K562 (cell line): Measurements from ENCODE around the gene WWOX. TPM values are rescaled to one million over a fixed set of nuclear protein-coding genes. Genes with fewer than 3 reads are reported as not detected.

ENCODE experiments used
- ATF7 ChIP-seq: fragments of 450-650 bp; IDR thresholded peaks from 2 replicates; pipeline ENCODE4 v1.7.1; 2014; ENCODE audit warnings: mild to moderate bottlenecking, moderate library complexity
- EZH2 ChIP-seq: IDR thresholded peaks from 2 replicates; pipeline ENCODE4 v1.6.1; 2012; ENCODE audit warnings: low read depth, mild to moderate bottlenecking, inconsistent platforms, low read length, borderline replicate concordance
- KAT2B ChIP-seq: IDR thresholded peaks from one replicate; pipeline ENCODE4 v1.6.1; 2012; ENCODE audit warnings: low read depth, mild to moderate bottlenecking, control low read depth, inconsistent platforms, low read length, moderate library complexity
- MCM5 ChIP-seq: fragments of 450-650 bp; IDR thresholded peaks from 2 replicates; pipeline ENCODE4 v1.6.1; 2016; ENCODE audit warnings: low read depth
- NFATC3 ChIP-seq: fragments of 450-650 bp; IDR thresholded peaks from 2 replicates; pipeline ENCODE4 v1.6.1; 2017; ENCODE audit warnings: mild to moderate bottlenecking
- PHF20 ChIP-seq: fragments of 450-650 bp; IDR thresholded peaks from 2 replicates; pipeline ENCODE4 v1.6.1; 2018; ENCODE audit not compliant: partially characterized antibody
- PRPF4 ChIP-seq: fragments of 200-400 bp; formaldehyde crosslinking; IDR thresholded peaks from one replicate; pipeline ENCODE4 v1.6.1; 2017; ENCODE audit warnings: low read length, low read depth, mild to moderate bottlenecking; ENCODE audit not compliant: insufficient read depth, poor library complexity, severe bottlenecking
- SRSF9 ChIP-seq: fragments of 200-400 bp; formaldehyde crosslinking; IDR thresholded peaks from 2 replicates; pipeline ENCODE4 v1.6.1; 2017; ENCODE audit warnings: low read depth, low read length, borderline replicate concordance
- polyA plus RNA-seq, 8 experiments: library from polyadenylated mRNA; depleted of rRNA in 4 of 8; stranded (reverse) in 5 of 8; unstranded in 3 of 8; fragments of >200 nt; fragmentation: Nextera tagmentation in 2 of 8; fragmentation: Illumina TruSeq in 1 of 8; extraction: Ambion mirVana in 2 of 8; extraction: Trizol in 1 of 8; gene quantifications; 2 replicates each; pipeline versions ENCODE4 v1.2.1 to v1.2.3, GENCODE V29; 2011 to 2014; ENCODE audit warnings: inconsistent platforms in 1 of 8, missing spikeins in 1 of 8
- total RNA-seq, 7 experiments: library from RNA; depleted of rRNA in 6 of 7; stranded (reverse); fragments of >200 nt in 6 of 7; fragmentation: Illumina TruSeq in 2 of 7; extraction: Trizol in 2 of 7; gene quantifications; 2 replicates each; pipeline versions ENCODE4 v1.2.1 to v1.2.3, GENCODE V29; 2011 to 2021; ENCODE audit warnings: low replicate concordance in 1 of 7
- TF ChIP-seq, protein P1 (sequence below): sonication (generic); formaldehyde crosslinking; IDR thresholded peaks from 2 replicates; pipeline ENCODE4 v1.8.1; 2023; ENCODE audit warnings: mild to moderate bottlenecking, missing genetic modification reagents, moderate library complexity
- TF ChIP-seq, protein P2 (sequence below): fragments of 250-450 bp; sonication (Bioruptor Pico); IDR thresholded peaks from 2 replicates; pipeline ENCODE4 v1.4.0; 2020; ENCODE audit warnings: mild to moderate bottlenecking, moderate library complexity
- TF ChIP-seq, protein P3 (sequence below): fragments of 450-650 bp; IDR thresholded peaks from 2 replicates; pipeline ENCODE4 v1.6.1; 2016; ENCODE audit warnings: missing biosample characterization, missing genetic modification characterization

The WWOX gene
- total and polyA plus RNA-seq, 9 of the 15 experiments (the other 6 are each of a cell fraction or from before 2014, with no cell fraction given), result 1.6 to 22.7 (median 8.1) TPM

DNA sequence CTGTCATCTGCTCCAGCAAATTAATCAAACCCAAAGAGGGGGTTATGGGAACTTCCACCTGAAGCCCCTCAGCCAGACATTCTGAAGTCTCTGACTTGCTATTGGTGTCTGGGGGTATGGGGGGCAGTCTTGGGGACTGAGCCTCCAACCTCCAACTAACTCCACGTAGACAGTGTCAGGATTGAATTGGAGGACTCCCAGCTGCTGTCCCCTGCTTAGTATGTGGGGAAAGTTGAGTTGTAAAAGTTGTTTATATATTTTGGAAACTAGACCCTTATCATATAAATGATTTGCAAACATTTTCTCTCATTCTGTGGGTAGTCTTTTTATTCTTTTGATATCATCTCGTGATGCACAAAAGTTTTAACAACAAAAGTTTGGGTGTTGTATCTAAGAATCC lies 689.2 kb downstream of the WWOX start (continued):
- TF ChIP-seq, protein P1, sequence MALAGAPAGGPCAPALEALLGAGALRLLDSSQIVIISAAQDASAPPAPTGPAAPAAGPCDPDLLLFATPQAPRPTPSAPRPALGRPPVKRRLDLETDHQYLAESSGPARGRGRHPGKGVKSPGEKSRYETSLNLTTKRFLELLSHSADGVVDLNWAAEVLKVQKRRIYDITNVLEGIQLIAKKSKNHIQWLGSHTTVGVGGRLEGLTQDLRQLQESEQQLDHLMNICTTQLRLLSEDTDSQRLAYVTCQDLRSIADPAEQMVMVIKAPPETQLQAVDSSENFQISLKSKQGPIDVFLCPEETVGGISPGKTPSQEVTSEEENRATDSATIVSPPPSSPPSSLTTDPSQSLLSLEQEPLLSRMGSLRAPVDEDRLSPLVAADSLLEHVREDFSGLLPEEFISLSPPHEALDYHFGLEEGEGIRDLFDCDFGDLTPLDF (CRISPR knock-in tag), result no peak
- TF ChIP-seq EZH2, result no peak
- no peak for TF ChIP-seq MCM5
- TF ChIP-seq NFATC3, result no peak
- no peak for TF ChIP-seq PHF20
- no peak for TF ChIP-seq KAT2B
- TF ChIP-seq PRPF4, result no peak
- TF ChIP-seq, protein P2, sequence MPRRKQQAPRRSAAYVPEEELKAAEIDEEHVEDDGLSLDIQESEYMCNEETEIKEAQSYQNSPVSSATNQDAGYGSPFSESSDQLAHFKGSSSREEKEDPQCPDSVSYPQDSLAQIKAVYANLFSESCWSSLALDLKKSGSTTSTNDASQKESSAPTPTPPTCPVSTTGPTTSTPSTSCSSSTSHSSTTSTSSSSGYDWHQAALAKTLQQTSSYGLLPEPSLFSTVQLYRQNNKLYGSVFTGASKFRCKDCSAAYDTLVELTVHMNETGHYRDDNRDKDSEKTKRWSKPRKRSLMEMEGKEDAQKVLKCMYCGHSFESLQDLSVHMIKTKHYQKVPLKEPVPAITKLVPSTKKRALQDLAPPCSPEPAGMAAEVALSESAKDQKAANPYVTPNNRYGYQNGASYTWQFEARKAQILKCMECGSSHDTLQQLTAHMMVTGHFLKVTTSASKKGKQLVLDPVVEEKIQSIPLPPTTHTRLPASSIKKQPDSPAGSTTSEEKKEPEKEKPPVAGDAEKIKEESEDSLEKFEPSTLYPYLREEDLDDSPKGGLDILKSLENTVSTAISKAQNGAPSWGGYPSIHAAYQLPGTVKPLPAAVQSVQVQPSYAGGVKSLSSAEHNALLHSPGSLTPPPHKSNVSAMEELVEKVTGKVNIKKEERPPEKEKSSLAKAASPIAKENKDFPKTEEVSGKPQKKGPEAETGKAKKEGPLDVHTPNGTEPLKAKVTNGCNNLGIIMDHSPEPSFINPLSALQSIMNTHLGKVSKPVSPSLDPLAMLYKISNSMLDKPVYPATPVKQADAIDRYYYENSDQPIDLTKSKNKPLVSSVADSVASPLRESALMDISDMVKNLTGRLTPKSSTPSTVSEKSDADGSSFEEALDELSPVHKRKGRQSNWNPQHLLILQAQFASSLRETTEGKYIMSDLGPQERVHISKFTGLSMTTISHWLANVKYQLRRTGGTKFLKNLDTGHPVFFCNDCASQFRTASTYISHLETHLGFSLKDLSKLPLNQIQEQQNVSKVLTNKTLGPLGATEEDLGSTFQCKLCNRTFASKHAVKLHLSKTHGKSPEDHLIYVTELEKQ (CRISPR knock-in tag), result no peak
- no peak for TF ChIP-seq ATF7
- TF ChIP-seq SRSF9, result no peak
- TF ChIP-seq, protein P3, sequence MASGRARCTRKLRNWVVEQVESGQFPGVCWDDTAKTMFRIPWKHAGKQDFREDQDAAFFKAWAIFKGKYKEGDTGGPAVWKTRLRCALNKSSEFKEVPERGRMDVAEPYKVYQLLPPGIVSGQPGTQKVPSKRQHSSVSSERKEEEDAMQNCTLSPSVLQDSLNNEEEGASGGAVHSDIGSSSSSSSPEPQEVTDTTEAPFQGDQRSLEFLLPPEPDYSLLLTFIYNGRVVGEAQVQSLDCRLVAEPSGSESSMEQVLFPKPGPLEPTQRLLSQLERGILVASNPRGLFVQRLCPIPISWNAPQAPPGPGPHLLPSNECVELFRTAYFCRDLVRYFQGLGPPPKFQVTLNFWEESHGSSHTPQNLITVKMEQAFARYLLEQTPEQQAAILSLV (tag), result no peak
- TF ChIP-seq, all 486 proteins: peak for 0
